GM21390 (cell line): ENCODE data around the gene BCAT1.
"Not testable (repeated sequence)": the region's sequence is repeated elsewhere in the genome, so short reads cannot be mapped to it uniquely, and the experiment has no call there.

ENCODE experiments used
- ATAC-seq: cut with Tn5 transposase; IDR thresholded peaks from one replicate; pipeline ENCODE4 v1.9.1; 2021; ENCODE audit not compliant: unreplicated experiment

BCAT1 gene

DNA sequence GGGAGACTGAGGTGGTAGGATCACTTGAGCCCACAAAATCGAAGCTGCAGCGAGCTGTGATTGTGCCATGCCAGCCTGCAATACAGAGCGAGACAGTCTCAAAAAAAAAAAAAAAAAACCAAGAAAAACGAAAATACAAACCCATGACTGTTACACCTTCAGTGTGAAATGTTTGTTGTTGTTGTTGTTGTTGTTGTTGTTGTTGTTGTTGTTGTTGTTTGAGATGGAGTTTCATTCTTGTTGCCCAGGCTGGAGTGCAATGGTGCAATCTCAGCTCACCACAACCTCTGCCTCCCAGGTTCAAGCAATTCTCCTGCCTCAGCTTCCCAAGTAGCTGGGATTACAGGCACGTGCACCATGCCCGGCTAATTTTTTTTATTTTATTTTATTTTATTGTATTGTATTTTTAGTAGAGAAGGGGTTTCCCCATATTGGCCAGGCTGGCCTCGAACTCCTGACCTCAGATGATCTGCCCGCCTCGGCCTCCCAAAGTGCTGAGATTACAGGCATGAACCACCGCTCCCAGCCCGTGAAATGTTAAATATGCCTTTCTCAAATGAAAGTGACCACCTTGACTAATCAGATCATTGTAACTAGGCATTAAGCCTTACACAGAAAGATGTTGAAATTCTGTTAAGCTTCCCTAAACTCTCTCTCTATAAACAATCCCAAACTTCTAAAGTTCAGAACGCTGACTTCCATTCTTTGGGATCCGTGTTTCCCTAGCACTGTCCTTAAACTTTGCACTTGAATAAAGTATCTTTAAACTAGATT is 20.2 kb downstream of the BCAT1 start:
- not testable (repeated sequence) for ATAC-seq

DNA sequence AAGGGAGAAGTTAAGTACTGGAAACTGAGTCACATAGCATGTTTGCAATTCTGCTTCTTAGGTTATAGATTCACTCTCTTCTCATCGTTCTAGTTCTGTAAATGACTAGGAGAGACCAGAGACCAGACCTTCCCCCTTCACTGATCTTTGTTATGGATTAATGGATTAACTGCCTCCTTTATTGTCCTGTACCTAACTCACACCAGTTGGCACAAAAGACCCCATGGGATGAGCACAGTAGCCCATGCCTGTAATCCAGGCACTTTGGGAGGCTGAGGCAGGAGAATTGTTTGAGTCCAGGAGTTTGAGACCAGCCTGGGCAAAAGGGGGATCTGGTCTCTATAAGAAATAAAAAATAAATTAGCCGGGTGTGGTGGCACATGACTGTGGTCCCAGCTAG is 20.8 kb downstream of the BCAT1 start:
- ATAC-seq = no peak

DNA sequence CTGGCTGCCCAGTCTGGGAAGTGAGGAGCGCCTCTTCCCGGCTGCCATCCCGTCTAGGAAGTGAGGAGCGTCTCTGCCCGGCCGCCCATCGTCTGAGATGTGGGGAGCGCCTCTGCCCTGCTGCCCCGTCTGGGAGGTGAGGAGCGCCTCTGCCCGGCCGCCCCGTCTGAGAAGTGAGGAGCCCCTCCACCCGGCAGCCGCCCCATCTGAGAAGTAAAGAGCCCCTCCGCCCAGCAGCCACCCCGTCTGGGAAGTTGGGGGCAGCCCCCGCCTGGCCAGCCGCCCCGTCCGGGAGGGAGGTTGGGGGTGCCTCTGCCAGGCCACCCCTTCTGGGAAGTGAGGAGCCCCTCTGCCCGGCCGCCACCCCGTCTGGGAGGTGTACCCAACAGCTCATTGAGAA is 22.8 kb downstream of the BCAT1 start:
- ATAC-seq = not testable (repeated sequence)

DNA sequence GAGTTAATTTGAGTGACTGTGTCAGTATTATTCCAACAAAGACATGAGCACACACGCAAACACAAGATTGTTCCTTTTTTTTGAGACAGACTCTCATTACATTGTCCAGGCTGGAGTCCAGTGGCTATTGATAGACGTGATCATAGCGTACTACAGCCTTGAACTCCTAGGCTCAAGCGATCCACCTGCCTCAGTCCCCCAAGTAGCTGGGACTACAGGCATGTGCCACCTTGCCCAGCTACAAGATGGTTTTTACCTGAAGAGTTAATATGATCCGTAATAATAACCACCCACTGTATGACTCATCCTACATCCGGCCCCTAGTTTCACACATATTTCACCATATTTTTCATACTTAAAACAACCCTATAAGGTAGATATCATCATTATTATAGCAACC is 26.8 kb downstream of the BCAT1 start:
- no peak for ATAC-seq

DNA sequence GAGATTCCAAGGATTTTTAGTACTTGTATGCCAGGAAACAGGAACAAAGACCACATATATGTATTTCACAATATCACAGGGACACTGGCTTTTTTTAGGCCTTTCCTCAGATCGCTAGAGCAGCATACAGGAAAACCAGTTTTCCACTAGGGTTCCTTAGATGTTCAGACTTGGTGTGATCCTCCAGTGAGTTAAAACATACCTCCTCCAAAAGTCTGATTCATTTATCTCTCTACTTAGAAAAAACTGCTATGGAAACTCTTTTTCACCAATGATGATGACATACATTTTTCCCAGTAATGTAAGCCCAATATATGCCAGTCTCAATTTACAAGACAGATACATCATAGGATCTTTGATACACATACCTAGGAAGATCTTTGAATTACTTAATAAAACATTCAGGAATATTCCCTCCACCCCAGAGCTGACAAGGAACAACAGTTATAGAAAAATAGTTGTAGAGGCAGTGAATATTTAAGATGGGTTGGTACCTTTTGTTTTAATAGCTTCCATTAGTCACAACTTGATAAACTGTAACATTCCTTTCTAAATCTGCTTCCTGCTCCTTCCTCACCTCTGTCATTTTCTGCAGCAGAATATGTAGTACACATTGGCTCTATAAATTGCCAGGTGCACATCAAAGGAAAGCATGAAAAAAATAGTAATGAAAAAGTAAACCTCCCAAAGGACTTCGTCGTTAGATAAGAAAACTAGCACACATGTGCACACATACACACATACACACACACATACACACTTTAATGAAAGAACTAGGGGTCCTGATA is 27.5 kb downstream of the BCAT1 start:
- ATAC-seq = no peak

DNA sequence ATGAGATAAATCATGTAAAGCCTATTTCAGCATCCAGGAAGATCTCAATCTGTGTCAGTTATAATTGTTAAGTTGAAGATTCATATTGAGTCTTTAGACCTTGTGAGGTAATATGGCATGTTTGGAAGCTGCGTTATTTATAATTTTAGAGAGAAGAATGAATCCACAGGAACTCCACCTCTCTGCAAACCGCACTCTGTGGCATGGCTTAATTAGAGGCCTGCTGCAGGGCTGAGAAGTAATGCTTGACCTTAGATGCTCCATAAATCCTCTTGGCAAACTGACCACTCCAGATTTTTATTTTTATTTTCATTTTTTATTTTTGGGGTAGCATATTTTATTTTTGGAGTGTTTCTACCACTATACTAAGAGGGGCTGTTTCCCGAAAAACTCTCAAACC is 28.8 kb downstream of the BCAT1 start:
- ATAC-seq = no peak

GRCh38 chr12:24919346-24920001 is 29.4 kb downstream of the BCAT1 start:
- no peak for ATAC-seq

DNA sequence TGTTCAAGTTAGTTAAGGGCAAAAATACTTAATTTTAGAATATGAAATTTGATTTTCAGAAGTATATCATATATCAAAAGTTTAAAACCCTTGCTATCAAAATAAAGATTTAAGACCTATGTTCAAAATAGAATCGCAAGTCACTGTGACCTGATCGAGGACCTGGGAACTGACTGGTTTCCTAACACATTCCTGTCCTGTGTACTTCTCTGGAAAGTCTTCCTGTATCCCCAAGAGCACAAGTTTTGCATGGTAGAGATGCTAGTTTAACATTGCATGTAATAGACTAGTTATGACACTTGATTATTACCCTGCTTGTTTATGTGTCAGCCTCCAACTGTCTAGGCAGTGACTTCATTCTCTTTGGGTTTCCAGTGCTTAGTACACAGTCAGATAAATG is 30.3 kb downstream of the BCAT1 start:
- no peak for ATAC-seq

GRCh38 chr12:24915501-24915900 is 33.4 kb downstream of the BCAT1 start:
- ATAC-seq = no peak

GRCh38 chr12:24913953-24914352 is 34.9 kb downstream of the BCAT1 start:
- ATAC-seq = no peak

- ATAC-seq = no peak
Observed at GRCh38 chr12:24913130-24913529, 35.8 kb downstream of the BCAT1 start.

- ATAC-seq = no peak
Observed at GRCh38 chr12:24911271-24911791, 37.6 kb downstream of the BCAT1 start.

GRCh38 chr12:24910192-24910591 is 38.7 kb downstream of the BCAT1 start:
- ATAC-seq = not testable (repeated sequence)

DNA sequence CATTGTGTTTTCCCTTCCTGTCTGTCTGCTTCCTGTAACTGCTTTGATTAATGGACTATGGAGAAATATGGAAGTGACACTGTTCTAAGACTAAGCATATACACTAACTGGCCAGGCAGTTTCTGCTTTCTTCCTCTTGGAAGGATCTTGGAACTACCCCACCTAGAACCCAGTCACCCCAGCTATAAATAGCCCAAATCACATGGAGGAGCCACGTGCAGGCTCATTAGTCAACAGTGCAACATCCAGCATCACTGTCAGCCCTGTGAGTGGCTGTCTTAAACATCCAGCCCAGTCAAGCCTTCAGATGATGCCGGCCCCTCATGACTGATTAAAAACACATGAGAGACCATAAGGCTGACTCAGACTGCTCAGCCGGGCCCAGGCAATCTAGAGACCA is 39.2 kb downstream of the BCAT1 start:
- ATAC-seq = no peak

- no peak for ATAC-seq
Observed at GRCh38 chr12:24907464-24907863, 41.4 kb downstream of the BCAT1 start.

DNA sequence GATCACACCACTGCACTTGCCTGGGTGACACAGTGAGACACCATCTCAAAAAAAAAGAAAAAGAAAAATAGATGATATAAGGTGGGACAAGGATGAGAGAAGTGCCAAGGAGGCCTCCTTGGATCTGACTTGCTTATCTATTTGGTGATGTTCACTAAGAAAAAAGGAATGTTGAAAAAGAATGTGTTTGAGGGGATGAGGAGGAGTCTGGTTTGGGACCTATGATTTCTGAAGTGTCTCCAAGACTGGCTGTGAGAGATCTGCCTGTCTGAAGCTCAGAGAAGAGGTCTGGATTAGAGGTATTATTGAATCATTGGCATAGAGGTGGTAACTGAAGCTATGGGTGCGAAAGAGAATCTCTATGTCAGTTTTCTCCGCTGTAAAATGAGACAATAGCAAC is 42.8 kb downstream of the BCAT1 start:
- ATAC-seq = no peak

- no peak for ATAC-seq
Observed at GRCh38 chr12:24905431-24905830, 43.5 kb downstream of the BCAT1 start.

GRCh38 chr12:24904871-24905270 is 44.0 kb downstream of the BCAT1 start:
- no peak for ATAC-seq

DNA sequence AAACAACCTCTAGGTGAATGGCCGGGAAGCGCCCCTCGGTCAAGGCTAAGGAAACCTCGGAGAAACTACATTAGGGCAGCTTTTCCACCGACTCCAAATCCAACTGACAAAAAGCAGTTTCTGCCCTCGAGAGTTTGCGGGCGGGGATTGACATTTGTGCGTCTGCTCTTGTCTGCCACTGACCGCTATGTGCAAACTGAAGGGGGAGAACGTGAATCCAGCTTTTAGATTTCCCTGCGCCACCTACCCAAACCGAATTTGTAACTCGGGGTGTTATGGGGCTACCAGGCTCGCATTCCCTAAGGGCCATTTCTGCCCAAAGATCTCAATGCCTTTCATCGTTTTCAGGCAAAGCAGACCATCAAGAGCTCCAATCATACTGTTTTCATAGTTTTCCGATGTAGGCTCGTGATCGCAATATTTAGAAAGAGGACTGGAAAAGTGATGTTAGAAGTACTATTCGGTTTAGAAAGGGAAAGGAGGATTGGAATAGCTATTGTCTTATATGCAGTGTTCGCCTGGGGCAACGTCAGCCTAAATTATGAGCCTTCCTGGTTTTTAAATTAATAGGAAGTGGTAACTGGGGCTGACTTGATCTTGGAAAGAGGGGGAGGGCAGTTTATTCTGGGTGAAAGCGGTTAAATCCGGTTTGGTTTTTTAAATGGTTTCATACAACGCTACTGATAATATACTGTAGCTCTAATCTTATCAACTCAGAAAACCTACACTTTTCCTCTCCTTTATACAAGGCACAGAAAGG is 45.4 kb downstream of the BCAT1 start:
- ATAC-seq = no peak

GRCh38 chr12:24902511-24903328 is 46.2 kb downstream of the BCAT1 start:
- ATAC-seq = peak; percentile 42
